Medulla oblongata (tissue), 1 donor: Measurements from ENCODE around the gene ODC1.
A peak's percentile ranks its signal among the peaks of the same experiment; 100 is the strongest.
"Not testable (repeated sequence)": the region's sequence is repeated elsewhere in the genome, so short reads cannot be mapped to it uniquely, and the experiment has no call there.

Source experiments
- DNase-seq: peaks from one replicate; pipeline ENCODE4 v3.0.0-alpha.2; 2015; ENCODE audit errors: extremely low spot score

ODC1 gene

GRCh38 chr2:10452956-10453904 is 5.1 kb upstream of the ODC1 start:
- DNase-seq, result no peak

DNA sequence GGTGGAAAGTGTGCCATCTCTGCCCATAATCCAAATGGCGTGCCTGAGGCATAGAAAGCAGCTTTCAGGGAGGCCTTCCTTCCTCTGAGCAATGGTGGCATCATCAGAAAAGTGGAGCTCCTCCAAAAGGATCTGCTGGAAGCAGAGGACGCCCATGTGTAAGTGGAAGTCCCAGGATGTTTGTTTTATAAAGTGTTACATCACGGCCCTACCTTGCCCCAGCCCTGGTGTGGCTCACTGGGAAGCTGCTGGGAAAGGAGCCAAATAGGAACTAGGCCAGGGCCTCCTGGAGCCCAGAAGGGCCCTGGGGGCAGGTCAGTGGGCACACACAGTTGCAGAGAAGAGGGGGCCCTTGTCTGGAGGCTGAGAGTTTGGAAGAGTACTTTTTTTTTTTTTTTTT is 4.2 kb upstream of the ODC1 start:
- no peak for DNase-seq

- DNase-seq, result no peak
These were observed 3.7 kb upstream of the ODC1 start for GRCh38 chr2:10451819-10452218.

GRCh38 chr2:10449838-10450691 is 1.9 kb upstream of the ODC1 start:
- DNase-seq, result no peak

DNA sequence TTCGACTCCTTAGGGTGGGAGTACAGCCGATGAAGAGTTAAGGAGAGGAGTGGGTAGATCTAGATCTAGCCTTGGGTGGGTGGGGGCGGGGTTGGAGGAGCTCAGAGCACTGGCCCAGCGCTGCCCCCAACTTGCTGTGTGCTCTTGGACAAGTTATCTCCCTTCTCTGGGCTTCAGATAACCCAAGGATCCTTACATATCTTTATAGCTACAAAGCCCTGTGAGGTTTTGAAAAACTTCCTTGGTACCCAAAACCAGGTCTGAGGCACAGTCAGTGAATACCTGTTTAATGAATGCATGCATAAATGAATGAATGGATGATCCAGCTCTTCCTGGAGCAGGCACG is 1.3 kb upstream of the ODC1 start:
- no peak for DNase-seq

DNA sequence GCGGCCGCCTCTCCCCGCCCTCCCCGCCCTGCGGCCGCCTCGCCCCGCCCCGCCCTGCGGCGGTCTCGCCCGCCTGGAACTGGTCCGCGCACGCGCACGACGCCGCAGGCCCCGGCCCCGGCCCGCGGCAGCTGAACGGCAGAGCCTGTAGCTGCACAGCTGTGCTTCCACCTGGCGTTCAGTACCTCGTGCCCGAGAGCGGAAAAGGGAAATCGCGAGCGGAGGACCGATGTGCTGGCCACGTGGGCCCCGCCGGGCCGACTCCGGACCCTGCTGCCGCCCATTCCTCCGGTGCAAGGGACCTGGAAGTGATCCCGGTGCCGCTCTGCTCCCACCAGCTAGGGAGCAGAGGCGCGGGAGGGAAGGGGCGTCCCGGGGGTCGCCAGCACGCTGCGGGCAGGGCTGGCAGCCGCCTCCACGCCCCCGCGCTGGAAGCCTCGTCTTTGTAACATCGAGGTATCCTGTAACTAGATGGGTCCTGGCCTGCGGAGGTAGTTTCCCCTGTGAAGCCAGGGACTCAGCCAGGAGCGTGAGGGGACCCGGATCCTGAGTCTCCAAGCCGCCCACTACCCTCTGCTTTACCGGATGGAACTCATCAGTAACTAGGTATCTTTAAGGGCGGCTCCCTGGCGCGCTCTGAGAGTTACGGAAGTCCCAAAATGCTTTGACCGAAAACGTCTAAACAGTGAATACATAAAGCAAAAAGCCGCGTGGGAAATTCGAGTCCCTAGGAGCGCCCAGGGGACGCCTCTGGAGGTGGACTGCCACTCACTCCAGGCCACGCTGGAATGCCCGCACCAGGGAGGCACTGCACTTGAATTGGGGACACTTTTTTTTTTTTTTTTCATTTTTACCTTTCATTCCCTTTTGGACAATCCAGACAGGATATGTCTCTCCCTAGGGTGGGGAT is 704 bp upstream of the ODC1 start:
- peak; percentile 88 for DNase-seq

DNA sequence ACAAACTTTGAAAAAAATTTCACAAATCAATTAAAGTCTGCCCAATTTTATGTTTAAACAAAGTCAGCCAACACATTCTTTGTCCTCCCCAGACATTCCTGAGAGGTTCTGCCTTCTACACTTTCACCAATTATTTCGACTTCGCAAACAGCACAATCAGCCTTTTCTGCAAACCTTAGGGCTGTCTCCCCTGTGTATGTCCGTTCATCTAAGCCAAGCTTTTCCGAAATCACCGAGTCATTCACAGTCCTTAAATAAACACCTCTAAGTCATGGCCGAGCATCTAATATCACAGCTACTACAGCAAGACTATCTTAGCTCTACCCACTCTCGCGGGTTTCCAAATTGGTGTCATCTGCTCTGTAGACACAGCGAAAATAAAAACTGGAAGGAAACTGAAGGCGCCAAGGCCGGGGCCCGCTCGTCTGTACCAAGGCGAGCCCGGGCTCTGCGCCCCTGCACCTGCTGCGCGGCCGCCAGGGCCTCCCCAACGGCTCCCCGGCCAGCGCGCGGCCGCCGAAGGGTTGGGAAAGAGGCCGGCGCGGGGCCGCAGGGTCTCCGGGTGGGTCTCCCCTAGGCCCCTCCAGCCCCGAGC is 730 bp downstream of the ODC1 start:
- peak; percentile 64 for DNase-seq

- no peak for DNase-seq
These were observed 1.5 kb downstream of the ODC1 start for GRCh38 chr2:10446631-10447030.

GRCh38 chr2:10444463-10444862 is 3.7 kb downstream of the ODC1 start:
- DNase-seq, result no peak

DNA sequence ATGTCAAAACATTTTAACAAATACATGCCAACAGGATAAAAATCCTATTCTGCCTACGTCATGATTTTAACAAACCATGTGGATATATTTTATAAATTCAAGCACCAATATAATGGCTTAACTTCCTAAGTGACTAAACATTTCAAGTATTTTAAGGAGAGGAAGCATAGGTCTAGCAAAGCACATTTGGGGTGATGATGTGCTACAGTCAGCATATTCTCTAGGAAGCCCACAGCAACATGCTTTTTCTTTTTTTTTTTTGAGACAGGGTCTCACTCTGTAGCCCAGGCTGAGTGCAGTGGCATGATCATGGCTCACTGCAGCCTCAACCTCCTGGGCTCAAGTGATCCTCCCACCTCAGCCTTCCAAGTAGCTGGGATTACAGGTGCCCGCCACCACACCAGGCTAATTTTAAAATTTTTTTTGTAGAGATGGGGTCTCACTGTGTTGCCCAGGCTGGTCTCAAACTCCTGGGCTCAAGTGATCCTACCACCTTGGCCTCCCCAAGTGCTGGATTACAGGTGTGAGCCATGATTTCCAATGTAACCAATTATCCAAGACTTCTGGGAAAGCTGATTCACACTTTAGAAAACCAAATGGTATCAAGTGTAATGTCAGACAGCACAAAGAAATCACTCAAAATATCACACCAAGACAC is 5.5 kb downstream of the ODC1 start:
- DNase-seq, result not testable (repeated sequence)

- no peak for DNase-seq
These were observed 6.2 kb downstream of the ODC1 start for GRCh38 chr2:10441948-10442347.

- DNase-seq, result no peak
These were observed 7.4 kb downstream of the ODC1 start for GRCh38 chr2:10440736-10441135.

GRCh38 chr2:10439971-10440370 is 8.2 kb downstream of the ODC1 start:
- DNase-seq, result no peak

GRCh38 chr2:10439185-10439879 is 8.8 kb downstream of the ODC1 start:
- DNase-seq, result peak; percentile 37

DNA sequence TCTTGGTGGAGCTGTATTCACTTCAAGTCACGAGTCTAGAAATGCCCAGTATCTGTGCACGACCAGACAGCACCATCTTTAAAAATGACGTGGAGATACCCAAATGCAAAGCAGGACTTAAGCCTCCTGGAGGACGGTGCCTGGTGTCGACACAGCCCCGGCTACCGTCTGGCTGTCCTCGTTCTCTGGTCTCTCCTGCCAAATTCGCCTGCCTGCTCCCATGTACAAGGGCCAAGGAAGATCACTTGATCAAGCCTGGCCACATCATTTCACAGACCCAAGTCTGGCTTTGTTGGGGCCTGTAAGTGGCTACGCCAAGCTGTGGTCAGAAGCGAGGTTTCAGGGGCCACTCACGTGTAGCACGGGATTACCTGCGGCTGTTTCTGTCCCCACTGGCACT is 9.4 kb downstream of the ODC1 start:
- peak; percentile 28 for DNase-seq

GRCh38 chr2:10437806-10438205 is 10.3 kb downstream of the ODC1 start:
- no peak for DNase-seq

DNA sequence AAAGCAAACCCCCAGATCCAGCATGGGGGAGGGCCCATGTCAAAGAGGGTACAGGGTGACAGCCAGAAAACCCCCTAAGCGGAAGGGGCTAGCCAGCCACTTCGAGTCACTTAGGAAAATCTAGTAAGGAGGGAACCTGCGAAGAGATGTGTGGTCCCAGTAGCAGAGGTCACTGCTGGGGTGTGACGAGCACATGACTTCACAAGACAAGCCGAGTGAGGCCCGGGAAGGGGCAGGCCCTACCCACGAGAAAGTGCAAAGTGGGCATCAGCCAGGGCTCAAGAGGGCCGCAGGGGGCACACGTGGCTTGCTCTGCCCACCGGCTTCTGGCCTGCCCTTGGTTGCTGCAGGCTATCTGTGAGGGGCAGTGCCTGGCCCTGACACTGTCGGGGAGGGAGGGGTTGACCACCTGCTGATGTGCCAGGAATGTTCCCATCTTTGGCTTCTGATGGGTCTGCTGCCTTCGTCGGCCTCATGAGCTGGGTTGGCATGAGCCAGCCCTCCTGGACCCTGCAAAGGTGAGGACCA is 11.5 kb downstream of the ODC1 start:
- DNase-seq, result no peak

DNA sequence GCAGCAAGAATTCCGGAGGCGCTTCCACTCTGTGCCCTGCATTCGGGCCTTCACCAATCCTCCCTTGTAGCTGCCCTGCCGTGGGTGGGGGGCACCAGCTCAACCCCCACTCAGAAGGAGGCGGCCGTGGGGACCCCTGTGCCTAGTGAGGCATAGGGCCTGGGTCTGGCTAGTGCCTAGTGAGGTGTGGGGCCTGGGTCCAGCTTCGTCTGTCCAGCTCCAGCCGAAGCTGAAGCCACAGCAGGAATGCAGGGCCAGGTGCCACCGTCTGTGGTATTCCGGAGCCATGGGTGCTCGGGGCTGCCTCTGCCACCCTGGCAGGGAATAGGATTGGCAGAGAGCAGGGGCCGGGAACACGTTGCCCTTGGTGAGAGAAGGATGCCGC is 12.3 kb downstream of the ODC1 start:
- no peak for DNase-seq

DNA sequence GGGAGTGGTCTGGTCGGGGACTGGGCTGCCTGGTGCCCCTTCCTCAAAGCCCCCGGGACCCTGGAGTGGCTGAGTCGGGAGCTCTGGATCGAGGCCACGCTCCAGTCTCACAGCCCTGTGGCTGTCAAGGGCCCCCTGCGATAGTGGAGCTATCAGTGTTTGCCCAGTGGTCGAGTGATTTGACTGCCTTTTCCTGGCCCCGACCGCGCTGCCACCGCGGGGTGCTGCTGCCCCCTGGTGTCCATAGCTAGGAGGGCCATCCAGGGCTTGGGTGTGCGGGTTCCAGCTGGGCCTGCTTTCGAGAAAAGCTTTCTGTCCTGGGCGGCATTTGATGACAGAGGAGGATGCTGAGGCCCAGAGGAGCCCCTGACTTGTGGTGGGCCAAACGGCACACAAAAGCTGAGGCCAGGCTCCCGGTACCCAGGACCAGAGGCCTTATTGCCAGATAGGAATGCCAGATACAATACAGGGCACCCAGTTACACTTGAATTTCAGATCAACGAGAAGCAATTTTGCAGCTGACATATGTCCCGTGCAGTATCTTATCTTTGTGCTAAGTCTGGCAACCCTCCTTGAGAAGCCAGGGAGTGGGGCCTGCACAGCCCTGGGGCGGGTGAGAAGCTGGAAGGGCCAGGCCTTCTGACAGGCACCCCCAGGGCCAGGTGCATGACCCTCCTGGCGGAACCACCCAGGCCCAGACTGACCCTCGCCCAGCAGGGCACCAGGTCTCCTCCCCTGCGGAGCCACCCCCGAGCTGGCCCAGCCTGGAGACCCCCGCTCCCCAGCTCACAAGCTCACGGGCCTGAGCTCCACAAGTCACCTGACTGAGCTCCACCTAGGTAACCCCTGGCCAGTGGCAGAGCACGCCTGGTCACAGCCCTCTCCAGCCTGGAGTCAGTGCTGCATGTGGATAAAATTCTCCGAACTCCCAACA is 13.0 kb downstream of the ODC1 start:
- peak; percentile 78 for DNase-seq
